Activated T-cell treated with anti-CD3 and anti-CD28 coated beads for 1 hour (primary cell): ENCODE results near the gene RAB15.
"Not testable (repeated sequence)": the region's sequence is repeated elsewhere in the genome, so short reads cannot be mapped to it uniquely, and the experiment has no call there.

Source experiments
- DNase-seq: peaks from one replicate; pipeline ENCODE4 v3.0.0-alpha.2; 2020; ENCODE audit warnings: low read depth

The RAB15 gene

GRCh38 chr14:64937171-64937820 is 34.8 kb downstream of the RAB15 start:
- no peak for DNase-seq

GRCh38 chr14:64935508-64935907 is 36.6 kb downstream of the RAB15 start:
- DNase-seq: no peak

GRCh38 chr14:64934338-64934929 is 37.7 kb downstream of the RAB15 start:
- no peak for DNase-seq

GRCh38 chr14:64932231-64932630 is 39.9 kb downstream of the RAB15 start:
- DNase-seq: no peak

GRCh38 chr14:64931123-64931522 is 41.0 kb downstream of the RAB15 start:
- DNase-seq: no peak

GRCh38 chr14:64930085-64930843 is 41.9 kb downstream of the RAB15 start:
- DNase-seq: no peak

GRCh38 chr14:64929014-64929359 is 43.1 kb downstream of the RAB15 start:
- no peak for DNase-seq

GRCh38 chr14:64928239-64929013 is 43.7 kb downstream of the RAB15 start:
- no peak for DNase-seq

GRCh38 chr14:64927031-64927430 is 45.1 kb downstream of the RAB15 start:
- DNase-seq: no peak

- DNase-seq: no peak
Measured at GRCh38 chr14:64926398-64926995, 45.6 kb downstream of the RAB15 start.

- DNase-seq: no peak
Measured at GRCh38 chr14:64923015-64923414, 49.1 kb downstream of the RAB15 start.

GRCh38 chr14:64920465-64920864 is 51.7 kb downstream of the RAB15 start:
- DNase-seq: no peak

- DNase-seq: no peak
Measured at GRCh38 chr14:64919618-64920017, 52.5 kb downstream of the RAB15 start.

GRCh38 chr14:64919215-64919614 is 52.9 kb downstream of the RAB15 start:
- DNase-seq: no peak

- DNase-seq: no peak
Measured at GRCh38 chr14:64918216-64918615, 53.9 kb downstream of the RAB15 start.

GRCh38 chr14:64915797-64916196 is 56.3 kb downstream of the RAB15 start:
- DNase-seq: no peak

- DNase-seq: no peak
Measured at GRCh38 chr14:64915029-64915424, 57.1 kb downstream of the RAB15 start.

- peak; percentile 96 for DNase-seq
Measured at GRCh38 chr14:64914237-64915028, 57.7 kb downstream of the RAB15 start, which contains the start of gene CHURC1. CHURC1 (plus strand) TSS chr14:64914455; CDS start chr14:64914496, 41 bp downstream.

GRCh38 chr14:64913477-64913876 is 58.7 kb downstream of the RAB15 start:
- DNase-seq: not testable (repeated sequence)

GRCh38 chr14:64912261-64912660 is 59.9 kb downstream of the RAB15 start:
- no peak for DNase-seq

- DNase-seq: no peak
Measured at GRCh38 chr14:64910847-64911495, 61.2 kb downstream of the RAB15 start.
